G401 (cell line): ENCODE data around the gene NRBF2. TPM values are rescaled to one million over a fixed set of nuclear protein-coding genes. Genes with fewer than 3 reads are reported as not detected.
"Not testable (repeated sequence)": the region's sequence is repeated elsewhere in the genome, so short reads cannot be mapped to it uniquely, and the experiment has no call there.

ENCODE experiments used
- DNase-seq: peaks from one replicate; pipeline ENCODE4 v3.0.0-alpha.2; 2015; ENCODE audit warnings: low spot score
- in situ Hi-C: cut with HindIII; loops from 2 replicates; pipeline ENCODE4 v1.10.0; 2016; ENCODE audit warnings: low sequenced_read_pairs, mixed read lengths
- total RNA-seq: library from RNA; depleted of rRNA; stranded (reverse); fragments of >200 nt; shearing (Covaris generic); gene quantifications from 2 replicates; pipeline ENCODE4 v1.2.3, GENCODE V29; 2014; rRNA removed

NRBF2 gene
- total RNA-seq, result 29.0 and 46.0 TPM in 2 replicates

DNA sequence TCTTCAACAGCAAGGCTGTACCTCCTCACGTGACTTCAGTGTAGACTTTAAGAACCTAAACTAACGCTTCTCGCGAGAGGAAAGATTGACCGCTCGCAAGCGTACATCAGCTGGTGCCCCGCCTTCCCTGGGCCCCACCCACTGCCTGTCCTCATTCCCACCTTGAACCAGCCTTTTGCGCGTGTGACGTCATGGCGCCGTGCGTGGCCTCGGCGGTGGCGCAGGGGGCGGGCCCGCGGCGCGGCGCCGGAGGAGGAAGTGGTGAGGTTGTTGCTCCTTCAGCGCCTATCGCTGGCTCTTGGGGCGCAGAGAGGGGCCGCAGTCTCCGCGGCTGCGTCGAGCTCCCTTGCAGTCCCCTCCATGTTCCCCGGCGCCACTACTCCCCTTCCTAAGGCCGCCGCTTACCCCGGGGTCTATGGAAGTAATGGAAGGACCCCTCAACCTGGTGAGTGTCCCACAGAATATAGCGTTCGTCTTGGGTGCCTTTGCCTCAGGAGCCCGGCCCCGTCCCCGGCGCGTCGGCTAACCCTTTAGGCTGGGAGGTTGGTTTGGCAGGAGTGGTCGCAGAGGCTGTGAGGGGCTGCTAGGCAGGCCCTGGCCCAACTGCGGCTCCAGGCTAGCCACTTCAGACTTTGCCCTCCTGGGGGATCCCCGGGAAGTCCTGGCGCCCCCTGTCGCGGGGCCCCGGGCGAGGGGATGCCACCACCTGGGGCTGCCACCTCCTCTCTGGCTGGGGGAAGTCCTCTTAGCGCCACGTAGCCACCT, at the start of gene NRBF2:
NRBF2 (plus strand) TSS at position 273 of the 765 bp plus-strand sequence; CDS start at position 416, 143 bp downstream.
- in situ Hi-C loops, result no loop called here
- DNase-seq, result peak; percentile 98

GRCh38 chr10:63083406-63083805, 49.7 kb upstream of the NRBF2 start:
- in situ Hi-C loops, DNase-seq: not testable (repeated sequence)

DNA sequence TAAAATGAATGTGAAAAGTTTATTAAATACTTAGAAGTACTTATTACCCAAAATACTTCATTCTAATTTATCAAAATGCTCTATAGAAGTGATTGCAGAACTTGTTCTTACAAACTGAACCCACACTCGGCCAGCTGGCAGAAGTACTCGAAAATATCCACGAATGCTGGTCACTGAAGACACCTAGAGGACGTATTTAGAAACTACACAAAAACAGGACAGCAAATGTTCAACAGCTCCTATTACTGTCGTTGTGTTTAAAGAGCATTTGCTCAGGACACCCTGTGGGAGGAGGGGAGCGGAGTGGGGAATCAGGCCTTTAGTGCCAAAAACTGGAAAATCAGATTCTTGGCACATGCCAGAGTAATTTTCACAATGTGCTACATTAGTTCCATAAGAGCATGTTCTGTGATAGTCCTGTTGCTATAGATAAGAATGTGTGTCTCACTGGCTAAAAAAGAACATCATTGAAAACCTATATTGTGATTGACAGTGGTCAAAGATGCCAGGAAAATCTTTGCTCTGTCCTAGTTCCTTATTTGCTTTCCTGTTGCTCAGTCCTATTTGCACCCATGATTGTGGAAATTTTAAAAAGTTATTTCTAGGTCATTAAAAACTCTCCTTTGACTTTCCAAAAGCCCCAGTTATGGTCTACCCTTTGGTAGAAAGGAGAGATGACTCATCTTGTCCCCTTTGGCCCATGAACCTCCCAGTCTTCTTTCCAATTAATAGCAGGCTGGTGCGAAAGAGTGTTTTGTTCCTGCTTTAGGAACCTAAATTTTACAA, 49.0 kb upstream of the NRBF2 start:
- peak; percentile 65 for DNase-seq
- in situ Hi-C loops, result no loop called here

- in situ Hi-C loops, result no loop called here
- DNase-seq, result no peak
Measured at GRCh38 chr10:63084690-63085382, 48.3 kb upstream of the NRBF2 start.

GRCh38 chr10:63093227-63093626, 39.9 kb upstream of the NRBF2 start:
- DNase-seq, result no peak
- in situ Hi-C loops, result no loop called here

DNA sequence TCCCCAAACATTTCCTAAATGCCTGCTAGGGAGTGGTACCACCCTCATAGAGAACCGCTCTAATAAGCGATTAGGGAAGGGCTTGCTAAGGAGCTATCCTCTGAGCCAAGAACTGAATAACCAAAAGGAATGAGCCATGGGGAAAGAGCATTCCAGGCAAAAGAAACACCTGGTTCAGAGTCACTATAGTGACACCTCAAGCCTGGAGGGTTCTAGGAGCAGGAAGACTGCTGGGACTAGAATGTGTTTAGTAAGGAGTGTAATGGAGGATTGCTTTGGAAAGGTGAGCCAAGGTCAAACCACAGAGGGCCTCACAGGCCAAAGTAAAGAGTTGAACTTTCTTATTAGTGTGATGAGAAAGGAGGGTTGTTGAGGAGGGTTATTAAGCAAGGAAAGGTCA, 38.7 kb upstream of the NRBF2 start:
- in situ Hi-C loops, result no loop called here
- no peak for DNase-seq

- no peak for DNase-seq
- in situ Hi-C loops, result no loop called here
Measured at GRCh38 chr10:63094881-63095280, 38.2 kb upstream of the NRBF2 start.

DNA sequence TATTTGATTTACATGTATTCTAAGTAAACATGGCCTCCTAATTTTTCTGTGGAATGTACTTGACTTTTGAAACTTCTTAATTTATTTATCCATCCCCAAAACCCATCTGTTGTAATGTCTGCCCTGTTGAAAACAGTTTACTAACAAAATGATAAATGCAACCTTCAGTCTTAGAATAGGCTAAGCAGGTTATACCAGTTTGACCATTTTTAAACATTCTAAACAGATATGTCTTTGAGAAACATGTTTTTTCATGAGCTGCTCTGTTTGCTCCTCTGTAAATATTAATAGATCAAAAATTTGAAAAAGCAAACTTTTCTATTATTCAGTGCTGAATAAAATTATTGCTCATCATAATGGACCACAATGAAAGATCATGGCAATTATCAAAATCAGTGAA, 33.4 kb upstream of the NRBF2 start:
- in situ Hi-C loops, result no loop called here
- no peak for DNase-seq

- in situ Hi-C loops, DNase-seq: not testable (repeated sequence)
Measured at GRCh38 chr10:63101091-63101490, 32.0 kb upstream of the NRBF2 start.

DNA sequence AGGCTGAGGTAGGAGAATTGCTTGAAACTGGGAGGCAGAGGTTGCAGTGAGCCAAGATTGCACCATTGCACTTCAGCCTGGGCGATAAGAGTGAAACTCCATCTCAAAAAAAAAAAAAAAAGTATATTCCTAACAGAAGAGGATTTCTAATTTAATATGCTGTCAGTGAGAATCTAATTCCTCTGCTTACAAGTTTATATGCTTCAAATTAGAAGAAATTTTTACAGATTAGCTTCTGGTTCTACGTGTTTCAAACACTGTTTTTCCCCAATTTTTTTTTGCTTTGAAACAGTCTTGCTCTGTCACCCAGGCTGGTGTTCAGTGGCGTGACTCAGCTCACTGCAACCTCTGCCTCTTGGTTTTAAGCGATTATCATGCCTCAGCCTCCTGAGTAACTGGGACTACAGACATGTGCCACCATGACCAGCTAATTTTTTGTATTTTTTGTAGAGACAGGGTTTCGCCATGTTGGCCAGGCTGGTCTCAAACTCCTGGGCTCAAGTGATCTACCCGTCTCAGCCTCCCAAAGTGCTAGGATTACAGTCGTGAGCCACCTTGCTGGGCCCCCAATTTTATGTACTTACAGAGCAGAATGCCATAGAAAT, 30.7 kb upstream of the NRBF2 start:
- in situ Hi-C loops, DNase-seq: not testable (repeated sequence)

- in situ Hi-C loops, DNase-seq: not testable (repeated sequence)
Measured at GRCh38 chr10:63103178-63103577, 29.9 kb upstream of the NRBF2 start.

DNA sequence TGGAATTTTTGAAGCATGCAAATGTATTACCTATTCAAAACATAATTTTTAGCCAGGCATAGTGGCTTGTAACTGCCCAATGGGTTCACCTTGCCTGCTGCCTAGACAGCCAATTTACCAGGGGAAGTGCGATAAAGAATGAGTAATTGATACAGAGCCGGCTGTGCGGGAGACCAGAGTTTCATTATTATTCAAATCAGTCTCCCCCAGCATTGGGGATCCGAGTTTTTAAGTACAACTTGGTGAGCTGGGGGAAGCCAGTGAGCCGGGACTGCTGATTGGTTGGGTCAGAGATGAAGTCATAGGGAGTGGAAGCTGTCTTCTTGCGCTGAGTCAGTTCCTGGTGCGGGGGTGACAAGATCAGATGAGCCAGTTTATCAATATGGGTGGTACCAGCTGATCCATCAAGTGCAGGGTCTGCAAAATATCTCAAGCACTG, 29.1 kb upstream of the NRBF2 start:
- in situ Hi-C loops, result no loop called here
- no peak for DNase-seq

GRCh38 chr10:63105225-63106110, 27.7 kb upstream of the NRBF2 start:
- no peak for DNase-seq
- in situ Hi-C loops, result no loop called here

- DNase-seq, result no peak
- in situ Hi-C loops, result no loop called here
Measured at GRCh38 chr10:63106111-63106755, 26.9 kb upstream of the NRBF2 start.

DNA sequence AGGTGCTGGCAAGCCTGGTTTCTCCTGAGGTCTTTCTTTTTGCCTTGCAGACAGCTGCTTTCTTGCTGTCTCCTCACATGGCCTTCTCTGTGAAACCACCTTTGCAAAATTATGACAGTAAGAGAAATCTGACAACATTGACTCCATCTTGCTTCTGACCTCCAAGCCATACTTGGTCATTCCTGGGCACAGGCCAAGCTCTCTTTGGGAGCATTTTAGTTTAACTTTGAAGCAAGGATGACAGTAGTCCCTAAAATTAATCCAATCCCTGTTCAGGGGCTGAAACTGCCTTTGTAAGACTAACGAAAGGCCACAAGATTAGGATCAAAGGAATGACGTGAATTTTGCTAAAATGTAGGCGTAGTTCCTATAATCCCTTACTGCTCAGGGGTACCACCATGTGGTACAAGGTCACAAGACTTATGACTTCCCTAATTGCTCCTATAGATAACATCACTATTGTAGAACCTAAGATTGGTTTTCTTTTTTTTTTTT, 25.1 kb upstream of the NRBF2 start:
- in situ Hi-C loops, result no loop called here
- DNase-seq, result no peak

DNA sequence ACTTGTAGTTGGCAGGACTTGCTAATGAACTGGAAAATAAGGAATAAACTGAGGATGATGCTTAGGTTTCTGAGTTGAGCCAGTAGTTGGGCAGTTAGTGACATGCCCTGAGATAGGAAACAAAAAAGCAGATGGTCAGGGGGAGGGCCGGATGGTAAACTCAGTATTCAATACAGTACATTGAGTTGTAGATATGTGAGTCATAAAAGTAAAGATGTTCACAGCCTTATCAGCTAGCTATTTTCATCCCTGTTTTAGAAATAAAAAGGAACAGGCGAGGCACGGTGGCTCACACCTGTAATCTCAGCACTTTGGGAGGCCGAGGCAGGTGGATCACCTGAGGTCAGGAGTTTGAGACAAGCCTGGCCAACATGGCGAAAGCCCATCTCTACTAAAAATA, 22.2 kb upstream of the NRBF2 start:
- no peak for DNase-seq
- in situ Hi-C loops, result no loop called here

GRCh38 chr10:63114031-63114814, 18.9 kb upstream of the NRBF2 start:
- DNase-seq, result no peak
- in situ Hi-C loops, result no loop called here
